Activated CD8-positive, alpha-beta memory T cell treated with anti-CD3 and anti-CD28 coated beads, Interleukin-2, amount 50 U/mL, for 4 hours (primary cell): ENCODE data around the gene ZP3.
"Not testable (repeated sequence)": the region's sequence is repeated elsewhere in the genome, so short reads cannot be mapped to it uniquely, and the experiment has no call there.

Experiments used
- DNase-seq: peaks from one replicate; pipeline ENCODE4 v3.0.0-alpha.2; 2020

The ZP3 gene

DNA sequence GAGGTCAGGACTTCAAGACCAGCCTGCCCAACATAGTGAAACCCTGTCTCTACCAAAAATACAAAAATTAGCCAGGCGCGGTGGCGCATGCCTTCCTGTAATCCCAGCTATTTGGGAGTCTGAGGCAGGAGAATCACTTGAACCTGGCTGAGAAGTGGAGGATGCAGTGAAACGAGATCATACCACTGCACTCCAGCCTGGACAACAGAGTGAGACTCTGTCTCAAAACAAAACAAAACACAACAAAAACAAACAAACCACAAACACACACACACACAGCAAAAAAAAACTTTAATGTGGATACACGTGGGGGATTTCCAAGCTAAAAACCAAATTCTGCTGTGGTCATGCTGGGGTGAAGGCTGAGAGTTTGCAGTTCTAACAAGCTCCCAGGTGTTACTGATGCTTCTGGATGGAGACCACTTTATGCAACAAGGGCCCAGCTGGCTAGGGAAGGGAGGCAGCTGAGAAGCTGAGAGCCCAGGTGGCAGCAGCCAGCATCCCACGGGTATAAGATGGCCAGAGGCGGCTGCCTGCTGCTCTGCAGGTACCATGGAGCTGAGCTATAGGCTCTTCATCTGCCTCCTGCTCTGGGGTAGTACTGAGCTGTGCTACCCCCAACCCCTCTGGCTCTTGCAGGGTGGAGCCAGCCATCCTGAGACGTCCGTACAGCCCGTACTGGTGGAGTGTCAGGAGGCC, at the start of gene ZP3:
ZP3 (plus strand) TSS at position 538 of the 699 bp plus-strand sequence; CDS start at position 553, 15 bp downstream.
- DNase-seq = no peak

DNA sequence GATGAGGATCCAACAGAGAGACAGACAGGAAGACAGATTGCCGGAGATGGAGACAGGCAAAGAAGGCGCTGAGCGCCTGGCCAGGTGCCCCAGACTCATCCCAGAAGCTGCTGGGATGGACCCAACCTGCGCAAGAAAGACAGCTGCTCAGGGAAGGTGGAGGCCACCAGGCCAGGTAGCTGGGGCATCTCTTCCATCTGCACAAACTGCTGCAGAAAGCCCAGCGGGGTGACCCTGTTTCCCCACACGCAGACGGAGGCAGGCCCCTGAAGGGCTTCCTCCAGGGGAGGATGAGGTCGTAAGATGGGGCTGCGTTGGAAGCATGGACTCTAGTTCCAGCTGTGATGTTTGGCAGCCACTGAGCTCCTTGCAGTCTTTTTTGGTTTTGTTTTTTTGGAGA, 49.5 kb upstream of the ZP3 start:
- DNase-seq = no peak

DNA sequence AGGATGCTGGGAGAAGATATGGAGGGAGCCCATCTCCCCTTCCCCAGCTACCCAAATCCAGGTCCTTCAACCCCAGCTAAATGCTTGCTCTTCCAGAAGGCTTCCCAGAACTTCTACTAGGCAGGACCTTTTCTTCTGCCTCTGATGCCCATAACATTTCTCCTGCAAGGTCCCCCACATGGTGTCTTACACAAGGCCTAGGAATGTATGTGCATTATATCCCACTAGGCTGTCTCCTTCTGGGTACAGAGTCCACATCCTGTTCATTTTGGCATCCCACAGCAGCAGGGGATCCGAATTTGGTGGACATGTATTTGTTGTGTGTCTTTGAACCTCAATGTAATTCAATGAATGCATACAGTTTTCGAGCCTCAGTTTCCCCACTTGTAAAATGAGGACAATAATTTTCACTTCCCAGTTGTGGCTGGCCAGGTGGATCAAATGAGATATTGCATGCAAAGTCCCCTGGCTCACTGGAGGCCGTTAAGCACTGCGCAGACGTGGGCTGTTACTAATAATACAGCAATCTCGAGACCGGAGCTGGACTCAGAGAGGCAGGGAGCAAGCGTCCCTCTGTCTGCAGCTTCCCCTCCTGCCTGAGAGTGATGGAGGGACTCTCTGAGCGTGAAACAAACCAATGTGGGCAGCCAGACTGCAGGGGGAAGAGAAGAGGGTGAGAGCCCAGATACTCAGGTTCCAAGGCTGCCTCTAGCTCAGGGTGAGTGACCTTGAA, 47.4 kb upstream of the ZP3 start:
- DNase-seq = no peak

DNA sequence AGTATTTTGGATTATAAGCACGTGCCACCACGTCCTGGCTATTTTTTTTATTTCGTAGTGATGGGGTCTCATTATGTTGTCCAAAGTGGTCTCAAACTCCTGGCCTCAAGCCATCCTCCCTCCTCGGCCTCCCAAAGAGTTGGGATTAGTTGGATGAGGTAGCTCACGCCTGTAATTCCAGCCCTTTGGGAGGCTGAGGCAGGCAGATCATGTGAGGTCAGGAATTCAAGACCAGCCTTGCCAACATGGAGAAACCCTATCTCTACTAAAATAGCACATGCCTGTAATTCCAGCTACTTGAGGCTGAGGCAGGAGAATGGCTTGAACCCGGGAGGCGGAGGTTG, 44.2 kb upstream of the ZP3 start:
- no peak for DNase-seq

DNA sequence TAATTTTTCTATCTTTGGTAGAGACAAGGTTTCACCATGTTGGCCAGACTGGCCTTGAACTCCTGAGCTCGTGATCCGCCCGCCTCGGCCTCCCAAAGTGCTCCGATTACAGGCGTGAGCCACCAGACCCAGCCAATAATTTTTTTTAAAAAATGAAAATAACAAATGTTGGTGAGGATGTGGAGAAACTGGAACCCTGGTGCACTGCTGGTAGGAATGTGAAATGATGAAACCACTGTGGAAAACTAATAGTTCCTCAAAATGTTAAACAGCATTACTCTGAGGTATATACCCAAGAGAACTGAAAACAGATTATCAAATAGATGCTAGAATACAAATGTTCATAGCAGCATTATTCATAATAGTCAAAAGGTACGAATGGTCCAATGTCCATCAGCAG, 42.9 kb upstream of the ZP3 start:
- no peak for DNase-seq

DNA sequence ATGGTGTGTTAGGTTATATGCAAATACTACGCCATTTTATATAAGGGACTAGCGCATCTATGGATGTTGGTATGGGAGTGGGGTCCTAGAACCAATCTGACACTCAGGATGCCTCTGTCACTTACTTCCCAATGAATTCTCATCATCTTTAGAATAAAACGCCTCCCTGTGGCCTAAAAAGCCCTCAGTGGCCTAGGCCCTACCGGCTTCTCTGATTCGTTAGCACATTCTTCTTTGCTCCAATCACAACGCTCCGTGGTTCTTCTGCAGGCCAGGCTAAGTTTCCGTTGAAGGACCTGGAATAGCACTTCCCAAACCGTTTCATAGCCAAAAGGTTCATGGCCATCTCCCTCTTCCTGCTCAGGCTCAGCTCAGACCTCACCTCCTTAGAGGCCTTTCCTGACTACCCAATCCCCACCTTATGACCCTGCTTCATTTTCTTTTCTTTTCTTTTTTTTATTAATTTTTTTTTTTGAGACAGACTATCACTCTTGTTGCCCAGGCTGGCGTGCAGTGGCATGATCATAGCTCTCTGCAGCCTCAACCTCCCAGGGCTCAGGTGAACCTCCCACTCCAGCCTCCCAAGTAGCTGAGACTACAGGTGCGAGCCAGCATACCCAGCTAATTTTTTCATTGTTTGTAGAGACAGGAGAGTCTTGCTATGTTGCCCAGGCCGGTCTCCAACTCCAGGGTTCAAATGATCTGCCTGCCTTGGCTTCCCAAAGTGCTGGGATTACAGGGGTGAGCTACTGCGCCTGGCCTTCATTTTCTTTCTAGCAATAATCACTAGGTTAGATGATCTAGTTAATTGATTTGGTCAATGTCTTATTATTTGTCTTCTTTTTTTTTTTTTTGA, 41.4 kb upstream of the ZP3 start:
- DNase-seq = no peak

DNA sequence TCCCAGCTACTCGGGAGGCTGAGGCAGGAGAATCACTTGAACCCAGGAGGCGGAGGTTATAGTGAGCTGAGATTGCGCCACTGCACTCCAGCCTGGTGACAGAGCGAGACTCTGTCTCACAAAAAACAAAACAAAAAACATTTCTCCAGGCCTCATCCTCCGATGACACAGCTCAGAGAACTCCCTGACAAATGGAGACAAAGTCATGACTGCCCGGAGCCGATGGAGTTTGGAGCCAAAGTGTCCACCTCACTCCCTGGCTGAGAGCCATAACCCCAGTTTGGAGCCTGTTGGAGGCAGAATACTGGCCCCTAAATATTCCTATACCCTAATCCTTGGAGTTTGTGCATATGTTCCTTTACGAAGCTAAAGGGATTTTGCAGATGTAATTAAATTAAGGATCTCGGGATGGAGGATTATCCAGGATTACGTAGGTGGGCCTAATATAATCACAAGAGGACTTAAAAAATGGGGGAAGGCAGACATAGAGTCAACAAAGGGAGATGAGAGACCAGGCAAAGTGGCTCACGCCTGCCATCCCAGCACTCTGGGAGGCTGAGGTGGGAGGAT, 38.0 kb upstream of the ZP3 start:
- no peak for DNase-seq

DNA sequence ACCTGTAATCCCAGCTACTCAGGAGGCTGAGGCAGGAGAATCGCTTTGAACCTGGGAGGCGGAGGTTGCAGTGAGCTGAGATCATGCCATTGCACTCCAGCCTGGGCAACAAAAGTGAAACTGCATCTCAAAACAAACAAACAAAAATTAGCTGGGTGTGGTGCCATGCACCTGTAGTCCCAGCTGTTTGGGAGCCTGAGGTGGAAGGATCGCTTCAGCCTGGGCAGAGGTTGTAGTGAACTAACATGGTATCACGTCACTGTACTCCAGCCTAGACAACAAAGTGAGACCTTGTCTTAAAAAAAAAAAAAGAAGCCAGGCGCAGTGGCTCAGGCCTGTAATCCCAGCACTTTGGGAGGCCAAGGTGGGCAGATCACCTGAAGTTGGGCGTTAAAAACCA, 37.0 kb upstream of the ZP3 start:
- DNase-seq = not testable (repeated sequence)

DNA sequence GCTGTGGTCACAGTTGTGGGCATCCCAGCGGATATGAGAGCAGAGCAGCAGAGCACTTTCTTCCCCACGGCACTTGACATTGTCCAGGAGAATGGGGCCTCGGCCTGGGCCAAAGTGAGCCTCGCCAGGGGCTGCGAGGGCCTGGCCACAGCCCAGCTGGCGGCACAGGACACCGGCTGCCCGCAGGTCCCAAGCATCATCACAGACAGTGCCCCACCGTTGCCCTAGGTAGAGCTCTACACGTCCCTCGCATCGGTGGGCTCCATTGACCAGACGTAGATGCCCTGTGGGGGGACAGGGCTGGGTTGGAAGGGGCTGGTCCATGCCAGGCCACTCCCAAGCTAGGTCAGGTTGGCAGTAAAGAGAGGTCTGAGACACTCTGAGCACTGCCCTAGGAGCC, 34.7 kb upstream of the ZP3 start:
- no peak for DNase-seq

DNA sequence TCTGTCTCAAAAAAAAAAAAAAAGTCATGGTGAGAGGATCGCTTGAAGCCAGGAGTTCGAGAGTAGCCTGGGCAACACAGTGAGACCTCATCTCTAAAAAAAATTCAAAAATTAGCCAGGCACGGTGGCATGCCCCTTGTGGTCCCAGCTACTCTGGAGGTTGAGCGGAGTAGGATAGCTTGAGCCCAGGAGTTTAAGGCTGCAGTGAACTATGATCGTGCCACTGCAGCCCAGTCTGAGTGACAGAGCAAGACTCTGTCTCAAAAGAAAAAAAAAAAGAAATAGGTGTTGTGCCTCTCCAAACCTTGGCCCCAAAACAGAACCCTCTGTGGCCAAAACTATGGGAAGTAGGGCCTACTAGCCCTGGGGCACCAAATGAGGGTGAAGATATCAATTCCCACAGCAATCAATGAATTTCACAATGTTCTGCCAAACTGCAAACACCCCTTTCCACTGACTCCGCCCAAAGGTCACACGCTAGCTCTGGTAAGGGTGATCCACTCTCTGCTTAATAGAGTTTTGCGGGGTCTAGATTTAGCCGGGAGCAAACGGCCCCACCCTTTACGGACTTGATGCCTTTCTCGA, 32.1 kb upstream of the ZP3 start:
- DNase-seq = no peak

DNA sequence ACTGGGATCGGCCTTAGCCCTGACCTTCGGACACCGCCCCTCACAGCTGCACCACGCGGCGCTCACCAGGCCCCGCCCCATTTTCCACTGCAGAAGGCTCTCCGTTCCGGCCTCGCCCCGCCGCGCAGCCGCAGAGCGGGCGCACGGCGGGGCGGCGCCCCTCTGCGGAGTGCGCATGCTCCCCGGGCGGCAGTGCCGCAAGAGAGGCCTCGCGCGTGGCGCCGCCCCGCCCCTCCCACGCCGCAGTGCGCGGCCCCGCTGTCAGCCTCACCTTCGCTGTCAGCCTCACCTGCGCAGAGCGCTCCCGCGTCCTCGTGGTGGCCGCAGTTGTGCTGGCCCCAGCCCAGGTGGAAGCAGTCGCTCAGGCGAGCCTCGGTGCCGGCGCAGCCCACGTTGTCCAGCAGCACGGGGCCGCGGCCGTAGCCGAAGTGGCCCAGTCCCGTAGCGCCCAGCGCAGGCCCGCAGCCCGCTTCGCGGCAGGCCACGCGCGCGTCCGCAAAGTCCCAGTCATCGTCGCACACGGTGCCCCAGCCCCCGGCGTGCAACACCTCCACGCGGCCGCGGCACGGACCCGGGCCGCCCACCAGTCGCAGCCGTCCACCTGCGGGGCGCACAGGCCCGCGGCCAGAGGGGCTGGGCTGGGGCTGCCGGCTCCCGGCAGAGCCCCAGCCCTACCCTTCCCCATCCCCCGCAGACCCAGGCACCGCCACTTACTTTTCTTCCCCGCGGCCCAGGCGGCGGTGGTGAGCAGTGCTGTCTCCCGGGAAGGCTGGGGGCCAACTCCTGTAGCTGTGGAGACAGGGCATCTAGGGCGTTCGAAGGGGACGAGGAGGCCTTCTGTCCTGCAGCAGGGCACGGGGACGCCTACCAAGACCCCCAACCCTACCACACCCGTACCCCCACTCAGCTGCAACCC, 31.4 kb upstream of the ZP3 start:
- DNase-seq = peak; percentile 94

DNA sequence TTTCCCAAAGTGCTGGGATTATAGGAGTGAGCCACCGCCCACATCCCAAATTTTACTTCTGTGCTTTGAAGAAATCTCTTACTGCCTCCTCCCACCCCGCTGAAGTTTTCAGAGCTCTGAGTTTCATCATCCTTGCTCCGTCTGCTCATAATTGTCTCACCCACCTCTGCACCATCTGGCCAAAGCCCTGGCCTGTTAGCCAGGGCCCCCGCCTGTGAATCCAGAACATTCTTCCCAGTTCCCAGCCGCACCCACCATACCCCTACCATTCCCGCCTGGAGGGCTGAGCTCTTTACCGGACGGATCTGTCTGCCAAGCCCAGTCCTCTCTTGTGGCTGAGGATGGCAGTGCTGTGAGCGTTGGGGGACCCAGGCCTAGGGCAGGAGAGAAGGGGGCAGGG, 29.8 kb upstream of the ZP3 start:
- DNase-seq = no peak

DNA sequence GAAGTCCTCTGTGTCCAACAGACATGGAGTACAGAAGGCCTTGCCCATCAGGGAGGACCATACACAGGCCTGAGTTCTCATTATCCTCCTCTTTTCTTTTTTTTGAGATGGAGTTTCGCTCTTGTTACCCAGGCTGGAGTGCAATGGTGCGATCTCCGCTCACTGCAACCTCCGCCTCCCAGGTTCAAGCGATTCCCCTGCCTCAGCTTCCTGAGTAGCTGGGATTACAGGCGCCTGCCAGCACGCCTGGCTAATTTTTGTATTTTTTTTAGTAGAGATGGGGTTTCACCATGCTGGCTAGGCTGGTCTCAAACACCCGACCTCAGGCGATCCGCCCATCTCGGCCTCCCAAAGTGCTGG, 29.2 kb upstream of the ZP3 start:
- not testable (repeated sequence) for DNase-seq

DNA sequence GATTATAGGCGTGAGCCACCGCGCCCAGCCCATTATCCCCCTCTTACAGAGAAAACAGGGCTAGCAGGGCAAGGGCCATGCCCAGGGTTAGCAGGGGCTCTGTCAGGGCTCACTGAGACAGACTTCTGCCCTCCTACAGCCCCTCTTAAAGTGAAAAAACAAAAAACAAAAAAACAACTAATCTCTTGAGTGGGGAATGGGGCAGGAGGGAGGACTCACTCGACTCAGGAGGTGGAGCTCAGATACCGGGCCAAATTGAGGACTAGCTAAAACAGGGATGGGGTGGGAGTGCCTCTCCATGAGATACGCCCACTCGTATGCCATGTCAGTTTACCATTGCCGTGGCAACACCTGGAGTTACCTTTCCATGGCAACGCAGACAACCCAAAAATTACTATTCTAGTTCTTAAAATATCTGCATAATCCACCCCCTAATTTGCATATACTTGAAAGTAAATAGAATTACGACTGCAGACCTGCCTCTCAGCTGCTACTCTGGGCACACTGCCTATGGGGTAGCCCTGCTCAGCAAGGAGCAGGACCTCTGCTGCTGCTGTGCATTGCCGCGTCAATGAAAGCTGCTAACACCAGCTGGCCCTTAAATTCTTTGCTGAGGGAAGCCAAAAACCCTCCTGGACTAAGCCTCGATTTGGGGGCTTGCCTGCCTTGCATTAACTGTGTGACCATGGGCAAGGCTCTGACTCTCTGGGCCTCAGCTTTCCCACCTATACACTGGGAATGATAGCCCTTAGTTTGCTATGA, 28.6 kb upstream of the ZP3 start:
- no peak for DNase-seq

DNA sequence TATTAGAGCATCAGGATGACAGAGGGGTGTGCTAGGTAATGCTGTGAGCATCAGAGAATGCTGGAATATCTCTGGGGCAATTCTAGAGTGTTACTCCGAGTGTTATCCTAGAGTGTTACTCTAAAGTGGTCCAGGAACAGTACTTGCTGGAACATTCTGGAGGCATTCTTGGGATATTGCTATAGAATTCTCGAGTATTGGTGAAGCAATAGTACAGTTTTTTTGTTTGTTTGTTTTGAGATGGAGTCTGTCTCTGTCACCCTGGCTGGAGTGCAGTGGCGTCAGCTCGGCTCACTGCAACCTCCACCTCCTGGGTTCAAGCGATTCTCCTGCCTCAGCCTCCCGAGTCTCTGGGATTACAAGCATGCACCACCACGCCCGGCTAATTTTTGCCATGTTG, 27.9 kb upstream of the ZP3 start:
- DNase-seq = no peak

DNA sequence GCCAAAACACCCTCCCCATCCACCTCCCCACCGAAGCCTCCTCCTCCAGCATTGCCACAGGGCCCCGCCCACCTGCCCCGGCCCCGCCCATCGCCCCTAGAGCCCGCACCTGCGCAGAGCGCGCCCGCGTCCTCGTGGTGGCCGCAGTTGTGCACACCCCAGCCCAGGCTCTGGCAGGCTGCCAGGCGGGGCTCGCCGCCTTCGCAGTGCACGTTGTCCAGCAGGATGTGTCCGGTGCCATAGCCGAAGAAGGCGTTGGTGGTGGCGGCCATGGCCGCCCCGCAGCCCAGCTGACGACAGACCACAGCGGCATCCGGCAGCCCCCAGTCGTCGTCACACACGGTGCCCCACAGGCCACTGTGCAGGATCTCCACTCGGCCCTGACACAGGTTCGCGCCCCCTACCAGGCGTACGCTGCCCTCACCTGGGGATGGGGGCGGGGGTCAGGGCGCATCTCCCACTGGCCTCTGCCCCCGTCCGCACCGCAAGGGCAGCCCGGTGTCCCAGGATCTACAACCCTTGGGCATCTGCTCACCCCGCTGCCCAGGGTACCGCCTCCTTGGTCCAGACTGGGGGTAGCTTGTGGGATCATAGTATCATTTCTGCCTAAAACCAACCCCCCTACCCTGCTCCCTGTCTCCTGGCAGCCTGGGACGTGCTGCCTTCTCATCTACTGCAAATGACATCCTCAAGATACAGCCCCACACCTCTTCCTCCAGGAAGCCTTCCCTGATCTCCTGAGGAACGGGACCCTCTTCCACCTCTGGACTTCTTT, 27.2 kb upstream of the ZP3 start:
- peak; percentile 83 for DNase-seq

DNA sequence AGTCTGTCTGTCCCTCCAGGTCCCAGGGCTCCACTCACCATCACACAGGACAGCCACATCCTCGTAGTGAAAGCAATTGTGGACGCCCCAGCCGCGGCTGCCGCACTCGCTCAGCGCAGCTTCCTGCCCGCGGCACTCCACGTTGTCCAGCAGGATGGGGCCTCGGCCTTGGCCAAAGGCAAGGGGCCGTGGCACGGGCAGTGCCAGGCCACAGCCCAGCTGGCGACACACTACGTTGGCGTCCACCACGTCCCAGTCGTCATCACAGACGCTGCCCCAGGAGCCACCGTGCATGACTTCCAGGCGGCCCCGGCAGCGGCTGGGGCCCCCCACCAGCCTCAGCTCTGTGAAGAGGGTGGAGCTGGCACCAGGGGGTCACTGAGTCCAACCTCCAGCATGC, 24.5 kb upstream of the ZP3 start:
- no peak for DNase-seq

DNA sequence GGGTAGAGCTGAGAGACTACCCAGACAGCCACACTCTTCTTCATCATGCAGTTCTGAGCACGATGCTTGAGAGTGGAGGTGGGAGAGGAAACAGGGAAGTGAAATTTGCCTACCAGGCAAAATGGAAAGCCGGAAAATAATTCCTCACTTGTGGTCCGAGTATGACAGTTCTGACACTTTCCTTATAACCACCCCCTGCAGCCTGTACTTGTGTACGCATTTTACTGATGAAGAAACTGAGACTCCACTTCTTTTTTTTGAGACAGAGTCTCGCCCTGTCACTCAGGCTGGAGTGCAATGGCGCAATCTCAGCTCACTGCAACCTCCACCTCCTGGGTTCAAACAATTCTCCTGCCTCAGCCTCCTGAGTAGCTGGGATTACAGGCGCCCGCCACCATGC, 21.7 kb upstream of the ZP3 start:
- DNase-seq = not testable (repeated sequence)

DNA sequence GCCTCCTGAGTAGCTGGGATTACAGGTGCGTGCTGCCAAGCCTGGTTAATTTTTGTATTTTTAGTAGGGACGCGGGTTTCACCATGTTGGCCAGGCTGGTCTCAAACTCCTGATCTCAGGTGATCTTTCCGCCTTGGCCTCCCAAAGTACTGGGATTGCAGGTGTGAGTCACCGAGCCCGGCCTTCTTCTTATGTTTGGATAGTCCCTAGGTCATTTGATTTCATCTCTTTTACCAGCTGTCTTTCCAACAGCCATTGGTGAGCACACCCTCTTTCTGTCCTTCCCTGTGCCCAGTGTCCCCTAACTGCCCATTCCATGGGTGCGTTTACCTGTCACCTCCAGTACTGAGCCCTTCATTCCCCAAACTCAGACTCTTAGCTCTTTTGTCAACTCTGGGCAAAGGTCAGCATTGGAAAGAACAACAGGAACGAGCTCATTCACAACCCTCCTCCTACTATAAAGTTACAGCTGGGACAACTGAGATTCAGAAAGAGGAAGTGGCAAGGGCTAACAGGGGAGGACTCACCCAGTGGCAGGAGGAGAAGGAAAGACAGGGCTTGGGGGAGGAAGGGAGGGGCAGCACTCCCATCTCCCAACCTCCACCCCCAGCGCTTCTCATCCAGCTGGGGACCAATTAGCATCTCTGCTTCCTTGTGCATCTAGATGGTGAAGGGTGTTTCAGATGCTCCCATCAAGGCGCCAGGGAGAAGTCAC, 20.8 kb upstream of the ZP3 start:
- DNase-seq = no peak

DNA sequence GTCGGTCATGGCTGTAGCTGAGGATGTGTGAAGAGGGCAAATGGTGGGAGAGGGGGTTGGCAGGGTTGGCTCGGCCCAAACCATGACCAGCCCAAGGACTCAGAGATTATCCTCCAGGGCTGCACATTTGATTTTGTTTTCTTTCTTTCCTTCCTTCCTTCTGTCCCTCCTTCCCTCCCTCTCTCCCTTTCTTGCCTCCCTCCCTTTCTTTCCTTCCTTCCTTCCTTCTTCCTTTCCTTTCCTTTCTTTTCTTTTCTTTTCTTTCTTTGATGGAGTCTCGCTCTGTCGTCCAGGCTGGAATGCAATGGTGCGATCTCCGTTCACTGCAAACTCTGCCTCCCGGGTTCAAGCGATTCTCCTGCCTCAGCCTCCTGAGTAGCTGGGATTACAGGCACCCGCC, 19.0 kb upstream of the ZP3 start:
- DNase-seq = no peak
